GM18868 (cell line): ENCODE results near the gene GATAD2A.

Source experiments
- ATAC-seq: cut with Tn5 transposase; IDR thresholded peaks from one replicate; pipeline ENCODE4 v1.9.1; 2021; ENCODE audit warnings: mild to moderate bottlenecking, moderate library complexity; ENCODE audit not compliant: unreplicated experiment

GATAD2A gene

DNA sequence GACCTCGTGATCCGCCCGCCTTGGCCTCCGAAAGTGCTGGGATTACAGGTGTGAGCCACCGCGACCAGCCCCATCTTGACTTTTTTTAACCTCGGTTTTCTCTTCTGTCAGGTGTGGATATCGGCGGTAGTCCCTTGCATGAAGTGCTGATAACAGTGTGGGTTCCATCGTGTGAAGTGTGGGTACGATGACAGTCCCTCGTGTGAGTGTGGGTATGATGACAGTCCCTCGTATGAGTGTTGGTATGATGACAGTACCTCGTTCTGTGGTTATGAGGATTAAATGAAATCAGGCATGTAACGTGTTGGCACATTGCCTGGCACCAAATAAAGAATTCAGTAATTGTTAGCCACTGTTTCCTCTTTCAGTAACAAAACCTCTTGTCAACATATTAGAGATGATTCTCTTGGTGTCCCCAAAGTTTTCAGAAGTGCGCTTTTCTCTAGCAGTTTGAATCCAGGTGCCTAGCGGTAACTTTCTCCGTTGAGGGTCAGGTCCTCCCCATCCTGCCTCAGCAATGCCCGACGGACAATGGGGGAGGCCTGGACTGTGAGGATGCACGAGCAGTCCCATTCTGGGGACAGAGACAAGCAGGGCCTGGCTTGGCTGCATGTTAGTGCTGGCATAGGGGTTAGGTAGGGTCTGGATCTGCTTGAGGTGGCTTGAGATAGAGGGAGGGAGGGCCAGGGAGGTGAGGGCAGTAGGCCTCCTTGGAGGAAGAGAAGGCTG, 15.3 kb downstream of the GATAD2A start:
- peak; percentile 61 for ATAC-seq

DNA sequence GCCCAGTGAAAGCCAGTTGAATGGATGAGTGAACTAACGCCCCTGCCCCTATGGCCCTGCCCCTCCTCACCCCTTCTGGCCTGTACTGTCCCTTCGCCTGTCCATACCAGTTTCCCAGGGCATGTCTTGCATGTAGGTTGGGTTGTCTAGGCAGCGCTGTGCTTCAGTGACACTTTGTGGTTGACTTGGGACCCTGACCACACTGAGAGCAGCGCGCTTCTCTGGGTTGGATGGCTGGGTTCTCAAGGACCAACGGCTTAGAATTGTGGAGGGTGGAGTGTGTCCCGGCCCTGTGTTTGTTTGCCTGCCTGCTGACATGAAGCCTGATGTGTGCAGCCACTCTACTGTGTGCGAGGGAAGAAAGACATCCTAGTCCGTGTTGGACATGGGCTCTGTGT, 15.8 kb downstream of the GATAD2A start:
- ATAC-seq, result peak; percentile 8

DNA sequence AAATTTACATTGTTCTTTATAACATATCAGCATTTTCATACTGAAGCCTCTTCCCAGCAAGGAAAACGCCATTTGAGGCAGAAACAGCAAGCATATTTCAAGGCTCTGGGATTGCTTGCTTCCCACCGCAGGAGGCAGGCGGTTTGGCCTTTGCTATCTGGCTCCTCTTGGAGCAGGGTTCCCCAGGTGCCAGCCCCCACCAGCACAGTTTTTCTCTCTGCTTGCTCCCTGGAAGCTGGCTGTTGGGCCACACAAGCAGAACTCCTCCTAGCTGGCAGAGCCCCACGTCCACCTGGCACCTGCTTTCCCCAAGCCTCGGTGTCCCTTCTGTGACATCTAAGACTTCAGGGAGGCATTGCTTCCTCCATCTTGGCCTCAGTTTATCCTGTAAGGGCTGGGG, 16.7 kb downstream of the GATAD2A start:
- no peak for ATAC-seq

GRCh38 chr19:19423322-19423721, 17.8 kb downstream of the GATAD2A start:
- ATAC-seq, result no peak

DNA sequence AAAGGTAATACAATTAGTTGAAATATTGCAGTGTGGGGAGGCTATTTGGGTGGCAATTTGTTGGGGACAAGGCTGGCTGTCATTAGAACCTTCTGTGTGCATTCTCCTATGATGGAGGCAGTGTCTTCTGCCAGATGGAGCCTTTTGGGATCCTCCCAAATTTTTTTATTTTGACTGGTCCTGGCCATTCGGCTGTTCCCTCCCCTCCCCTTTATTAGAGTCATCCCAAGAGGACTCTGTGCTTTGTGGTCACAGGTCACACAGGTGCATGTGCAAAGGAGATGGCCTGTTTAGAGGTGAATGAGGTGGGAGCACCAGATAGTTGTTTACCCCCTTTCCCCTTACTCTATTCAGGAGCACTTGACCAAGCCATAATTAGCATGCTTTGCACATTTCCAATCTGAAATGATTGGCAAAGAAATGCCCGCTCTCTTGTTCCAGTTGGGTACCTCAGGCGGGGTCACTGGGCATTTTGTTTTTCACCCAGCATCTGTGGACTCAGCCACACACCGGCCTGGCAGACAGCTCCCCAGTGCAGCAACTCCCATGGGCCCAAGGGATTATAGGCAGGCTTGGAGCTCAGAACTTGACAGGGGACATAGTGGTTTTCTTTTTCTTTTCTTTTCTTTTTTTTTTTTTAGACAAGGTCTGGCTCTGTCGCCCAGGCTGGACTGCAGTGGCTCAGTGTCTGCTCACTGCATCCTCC, 19.8 kb downstream of the GATAD2A start:
- no peak for ATAC-seq

- no peak for ATAC-seq
Measured at GRCh38 chr19:19426216-19426615, 20.7 kb downstream of the GATAD2A start.

GRCh38 chr19:19426799-19427198, 21.3 kb downstream of the GATAD2A start:
- ATAC-seq, result no peak

DNA sequence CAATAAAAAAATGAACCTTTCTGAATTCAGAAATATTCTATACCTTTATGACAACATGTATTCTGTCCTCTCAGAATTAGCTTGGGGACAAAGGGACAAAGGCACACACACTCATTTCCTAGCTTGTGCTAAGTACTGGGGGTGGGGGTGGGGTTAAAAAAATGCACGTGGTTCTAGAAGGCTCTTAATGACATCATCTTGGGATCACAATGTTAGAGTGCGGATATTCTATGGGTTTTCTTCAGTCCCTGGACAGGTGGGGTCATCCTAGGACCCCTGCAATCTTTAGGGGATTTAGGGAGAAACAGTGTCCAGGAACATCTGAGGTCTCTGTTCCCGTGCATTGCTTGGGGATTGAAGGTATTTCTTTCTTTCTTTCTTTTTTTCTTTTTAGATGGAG, 21.8 kb downstream of the GATAD2A start:
- no peak for ATAC-seq

DNA sequence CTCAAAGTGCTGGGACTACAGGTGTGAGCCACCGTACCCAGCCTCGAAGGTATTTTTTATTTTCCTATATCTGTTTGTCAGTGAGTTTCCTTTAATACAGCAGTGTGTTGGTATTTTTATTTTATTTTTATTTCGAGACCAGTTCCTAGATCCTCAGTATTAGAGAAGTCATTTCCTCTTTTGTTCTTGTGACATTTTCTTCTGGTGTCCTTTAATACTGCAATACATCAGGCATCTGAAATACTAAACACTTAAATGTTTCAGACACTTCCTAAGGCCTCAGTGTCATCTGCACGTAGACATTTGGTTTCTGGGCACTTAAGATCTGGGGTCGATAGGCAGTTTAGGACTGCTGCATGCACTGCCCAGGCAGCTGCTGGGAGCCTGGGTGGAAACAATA, 22.5 kb downstream of the GATAD2A start:
- no peak for ATAC-seq

GRCh38 chr19:19428746-19429145, 23.3 kb downstream of the GATAD2A start:
- ATAC-seq, result no peak

GRCh38 chr19:19429361-19429760, 23.9 kb downstream of the GATAD2A start:
- ATAC-seq, result no peak

- no peak for ATAC-seq
Measured at GRCh38 chr19:19432732-19433131, 27.3 kb downstream of the GATAD2A start.

GRCh38 chr19:19433666-19434213, 28.3 kb downstream of the GATAD2A start:
- no peak for ATAC-seq

GRCh38 chr19:19434483-19435045, 29.1 kb downstream of the GATAD2A start:
- no peak for ATAC-seq

- no peak for ATAC-seq
Measured at GRCh38 chr19:19436137-19436691, 30.7 kb downstream of the GATAD2A start.

- ATAC-seq, result no peak
Measured at GRCh38 chr19:19438366-19439175, 33.1 kb downstream of the GATAD2A start.

GRCh38 chr19:19439176-19439482, 33.7 kb downstream of the GATAD2A start:
- no peak for ATAC-seq

GRCh38 chr19:19443283-19443682, 37.8 kb downstream of the GATAD2A start:
- ATAC-seq, result no peak

DNA sequence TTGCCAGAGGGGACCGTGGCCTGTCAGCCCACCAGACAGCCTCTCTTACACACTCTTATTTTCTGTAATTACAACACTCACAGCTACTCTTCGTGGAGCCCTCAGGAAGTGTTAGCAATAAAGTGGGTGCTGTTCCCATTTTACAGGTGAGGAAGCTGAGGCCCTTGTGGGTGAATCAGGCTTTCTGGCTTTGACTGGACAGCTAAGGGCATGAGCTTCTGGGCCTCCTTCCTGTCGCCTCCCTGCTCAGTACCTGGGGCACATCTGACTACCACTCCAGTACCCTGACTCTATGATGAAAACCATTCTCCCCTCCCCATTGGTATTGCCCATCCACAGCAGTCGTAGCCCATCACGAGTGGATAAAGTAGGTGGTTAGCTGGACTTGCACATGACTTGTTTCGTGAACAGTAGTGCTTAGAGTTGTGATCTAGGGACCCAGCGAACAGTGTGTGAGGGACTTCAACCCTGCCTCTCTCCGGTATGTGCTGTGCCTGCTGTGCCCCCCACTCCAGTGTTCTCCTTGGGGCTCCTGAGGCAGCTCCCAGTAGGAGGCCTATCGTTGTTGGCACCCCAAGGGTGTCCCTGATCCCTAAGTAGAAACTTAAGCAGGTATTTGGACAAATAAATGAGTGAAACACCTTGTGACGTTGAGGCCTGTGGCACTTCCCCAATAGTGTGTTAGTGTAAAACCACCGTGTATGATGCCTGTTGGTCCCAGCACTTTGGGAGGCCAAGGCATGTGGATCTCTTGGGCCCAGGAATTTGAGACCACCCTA, 38.6 kb downstream of the GATAD2A start:
- ATAC-seq, result no peak

GRCh38 chr19:19444681-19445155, 39.2 kb downstream of the GATAD2A start:
- peak; percentile 48 for ATAC-seq
